ENCODE results near the gene CCDC63.
"Not testable (repeated sequence)": the region's sequence is repeated elsewhere in the genome, so short reads cannot be mapped to it uniquely, and the experiment has no call there.

CCDC63 gene

DNA sequence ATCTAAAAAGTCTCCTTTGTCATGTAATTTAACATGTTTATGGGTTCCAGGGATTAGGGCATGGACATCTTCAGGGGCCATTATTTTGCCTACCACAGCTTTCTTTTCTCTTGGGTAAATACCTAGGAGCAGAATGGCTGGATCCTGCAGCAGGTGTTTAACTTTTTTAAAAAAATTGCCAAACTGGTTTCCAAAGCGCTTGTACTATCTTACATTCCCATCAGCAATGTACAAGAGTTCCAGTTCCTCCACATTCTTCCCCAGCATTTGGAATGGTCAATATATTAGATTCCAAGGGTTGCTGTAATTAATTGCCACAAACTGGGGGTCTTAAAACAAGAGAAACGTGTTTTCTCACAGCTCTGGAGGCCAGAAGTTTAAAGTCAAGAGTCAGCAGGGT lies 101.3 kb downstream of the CCDC63 start:
- DNase-seq (ENCODE audit: low read depth in 1 of 2, low spot score in 1 of 2) = no peak

DNA sequence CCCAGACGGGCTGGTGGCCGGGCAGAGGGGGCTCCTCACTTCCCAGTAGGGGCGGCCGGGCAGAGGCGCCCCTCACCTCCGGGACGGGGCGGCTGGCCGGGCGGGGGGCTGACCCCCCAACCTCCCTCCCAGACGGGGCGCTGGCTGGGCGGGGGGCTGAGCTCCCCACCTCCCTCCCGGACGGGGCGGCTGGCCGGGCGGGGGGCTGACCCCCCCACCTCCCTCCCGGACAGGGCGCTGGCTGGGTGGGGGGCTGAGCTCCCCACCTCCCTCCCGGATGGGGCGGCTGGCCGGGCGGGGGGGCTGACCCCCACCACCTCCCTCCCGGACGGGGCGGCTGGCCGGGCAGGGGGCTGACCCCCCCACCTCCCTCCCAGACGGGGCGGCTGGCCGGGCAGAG lies 103.7 kb downstream of the CCDC63 start:
- DNase-seq (ENCODE audit: low read depth in 1 of 2, low spot score in 1 of 2) = not testable (repeated sequence)

DNA sequence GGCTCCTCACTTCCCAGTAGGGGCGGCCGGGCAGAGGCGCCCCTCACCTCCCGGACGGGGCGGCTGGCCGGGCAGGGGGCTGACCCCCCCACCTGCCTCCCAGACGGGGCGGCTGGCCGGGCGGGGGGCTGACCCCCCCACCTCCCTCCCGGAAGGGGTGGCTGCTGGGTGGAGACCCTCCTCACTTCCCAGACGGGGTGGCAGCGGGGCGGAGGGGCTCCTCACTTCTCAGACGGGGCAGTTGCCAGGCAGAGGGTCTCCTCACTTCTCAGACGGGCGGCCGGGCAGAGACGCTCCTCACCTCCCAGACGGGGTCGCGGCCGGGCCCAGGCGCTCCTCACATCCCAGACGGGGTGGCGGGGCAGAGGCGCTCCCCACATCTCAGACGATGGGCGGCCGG lies 104.1 kb downstream of the CCDC63 start:
- not testable (repeated sequence) for DNase-seq (ENCODE audit: low read depth in 1 of 2, low spot score in 1 of 2)

Measured in stimulated activated CD4-positive, alpha-beta T cell treated with anti-CD3 and anti-CD28 coated beads, Interleukin-15, amount 100 ng/mL, for 1 hour (primary cell).